COLO829 (cell line): ENCODE measurements around the gene CIP2A.
A peak's percentile ranks its signal among the peaks of the same experiment; 100 is the strongest.

ENCODE experiments used
- DNase-seq: peaks from one replicate; pipeline ENCODE4 v3.0.0; 2012; ENCODE audit warnings: low spot score

The CIP2A gene

GRCh38 chr3:108562565-108562964, 26.7 kb downstream of the CIP2A start:
- DNase-seq: no peak

- no peak for DNase-seq
Observed at GRCh38 chr3:108555966-108556581, 33.2 kb downstream of the CIP2A start.

- DNase-seq: no peak
Observed at GRCh38 chr3:108554913-108555571, 34.2 kb downstream of the CIP2A start.

- no peak for DNase-seq
Observed at GRCh38 chr3:108554229-108554628, 35.0 kb downstream of the CIP2A start.

GRCh38 chr3:108552267-108553159, 36.7 kb downstream of the CIP2A start:
- DNase-seq: peak; percentile 57

GRCh38 chr3:108548886-108549285, 40.4 kb downstream of the CIP2A start:
- no peak for DNase-seq

- no peak for DNase-seq
Observed at GRCh38 chr3:108548304-108548703, 40.9 kb downstream of the CIP2A start.

GRCh38 chr3:108546692-108547091, 42.5 kb downstream of the CIP2A start:
- no peak for DNase-seq

GRCh38 chr3:108546247-108546646, 43.0 kb downstream of the CIP2A start:
- no peak for DNase-seq

GRCh38 chr3:108538083-108538482, 51.2 kb downstream of the CIP2A start:
- no peak for DNase-seq

GRCh38 chr3:108528459-108529252, 60.6 kb downstream of the CIP2A start:
- no peak for DNase-seq

- DNase-seq: no peak
Observed at GRCh38 chr3:108527817-108528216, 61.4 kb downstream of the CIP2A start.

- no peak for DNase-seq
Observed at GRCh38 chr3:108527109-108527508, 62.1 kb downstream of the CIP2A start.

GRCh38 chr3:108525971-108526370, 63.3 kb downstream of the CIP2A start:
- no peak for DNase-seq

GRCh38 chr3:108525256-108525655, 64.0 kb downstream of the CIP2A start:
- no peak for DNase-seq

- no peak for DNase-seq
Observed at GRCh38 chr3:108524537-108524936, 64.7 kb downstream of the CIP2A start.

- no peak for DNase-seq
Observed at GRCh38 chr3:108518895-108519294, 70.3 kb downstream of the CIP2A start.

GRCh38 chr3:108516881-108517280, 72.4 kb downstream of the CIP2A start:
- DNase-seq: no peak

- peak; percentile 21 for DNase-seq
Observed at GRCh38 chr3:108513961-108514360, 75.3 kb downstream of the CIP2A start.

- no peak for DNase-seq
Observed at GRCh38 chr3:108512671-108513070, 76.6 kb downstream of the CIP2A start.

- no peak for DNase-seq
Observed at GRCh38 chr3:108511490-108511889, 77.7 kb downstream of the CIP2A start.

- DNase-seq: no peak
Observed at GRCh38 chr3:108511055-108511454, 78.2 kb downstream of the CIP2A start.
